K562 (cell line): ENCODE results near the gene EPHB3.
"Not testable (repeated sequence)": the region's sequence is repeated elsewhere in the genome, so short reads cannot be mapped to it uniquely, and the experiment has no call there.

Experiments
- CHAMP1 ChIP-seq: fragments of 450-650 bp; IDR thresholded peaks from 2 replicates; pipeline ENCODE4 v1.6.1; 2016; ENCODE audit warnings: mild to moderate bottlenecking
- CTCF ChIP-seq, 3 experiments: IDR thresholded peaks in 2 of 3; conservative IDR thresholded peaks in 1 of 3; 2 replicates each; pipeline ENCODE4 v1.5.1; 2011 to 2012; ENCODE audit warnings: low read length in 3 of 3, mild to moderate bottlenecking in 3 of 3, control low read depth in 2 of 3, improper control_type of control experiment in 1 of 3, inconsistent platforms in 1 of 3, low read depth in 1 of 3, mixed read lengths in 1 of 3, moderate library complexity in 1 of 3; ENCODE audit not compliant: insufficient read depth in 2 of 3
- CXXC5 ChIP-seq: fragments of 250-450 bp; sonication (Bioruptor Pico); IDR thresholded peaks from 2 replicates; pipeline ENCODE4 v1.8.0; 2022; ENCODE audit warnings: inconsistent platforms, mild to moderate bottlenecking, moderate library complexity
- ELF4 ChIP-seq: fragments of 450-650 bp; formaldehyde crosslinking; IDR thresholded peaks from 2 replicates; pipeline ENCODE4 v1.4.0; 2022; ENCODE audit warnings: missing genetic modification characterization
- FOXM1 ChIP-seq, 2 experiments: fragments of 450-650 bp in 1 of 2; sonication (generic) in 1 of 2; formaldehyde crosslinking in 1 of 2; IDR thresholded peaks; 2 replicates each; pipeline versions ENCODE4 v1.6.1 to v1.9.0; 2017 to 2022; ENCODE audit warnings: low read depth in 2 of 2, mild to moderate bottlenecking in 2 of 2, missing genetic modification reagents in 1 of 2, moderate library complexity in 1 of 2
- GTF2E2 ChIP-seq: fragments of 200-800 bp; sonication (Bioruptor generic); IDR thresholded peaks from 2 replicates; pipeline ENCODE4 v1.6.1; 2016; ENCODE audit warnings: missing genetic modification characterization, missing compliant biosample characterization
- HNRNPK ChIP-seq: fragments of 200-400 bp; formaldehyde crosslinking; IDR thresholded peaks from one replicate; pipeline ENCODE4 v1.6.1; 2018; ENCODE audit warnings: mild to moderate bottlenecking, low read depth, low read length; ENCODE audit not compliant: poor library complexity, severe bottlenecking
- POLR2A ChIP-seq: fragments of 450-650 bp; conservative IDR thresholded peaks from 2 replicates; pipeline ENCODE4 v1.6.1; 2016
- SP1 ChIP-seq: sonication (generic); formaldehyde crosslinking; IDR thresholded peaks from 2 replicates; pipeline ENCODE4 v1.8.1; 2022; ENCODE audit warnings: mild to moderate bottlenecking, missing genetic modification reagents
- TAF1 ChIP-seq: IDR thresholded peaks from 2 replicates; pipeline ENCODE4 v1.6.1; 2011; ENCODE audit warnings: mild to moderate bottlenecking, low read length, moderate library complexity; ENCODE audit not compliant: insufficient read depth, control insufficient read depth, severe bottlenecking; ENCODE audit errors: extremely low read depth
- ZNF274 ChIP-seq: IDR thresholded peaks from 2 replicates; pipeline ENCODE4 v1.6.1; 2011; ENCODE audit warnings: low read depth, mild to moderate bottlenecking, low read length, moderate library complexity, borderline replicate concordance
- ZNF282 ChIP-seq: sonication (generic); formaldehyde crosslinking; IDR thresholded peaks from 2 replicates; pipeline ENCODE4 v1.8.1; 2023; ENCODE audit warnings: missing genetic modification reagents
- ZNF766 ChIP-seq: fragments of 200-800 bp; sonication (Bioruptor generic); conservative IDR thresholded peaks from 2 replicates; pipeline ENCODE4 v1.6.1; 2016; ENCODE audit warnings: missing genetic modification characterization, missing compliant biosample characterization

- TF ChIP-seq SP1 (CRISPR knock-in tag); ZNF274; CTCF (IDR thresholded peaks at IDR 0.05 in 2 of 3, conservative IDR thresholded peaks at IDR 0.05 in 1 of 3; ENCODE audit: insufficient read depth in 2 of 3, low read depth in 1 of 3, low read length in 3 of 3); ELF4 (CRISPR knock-in tag); HNRNPK; CHAMP1; POLR2A; TAF1; ZNF766 (CRISPR knock-in tag); GTF2E2; CXXC5 (CRISPR knock-in tag); ZNF282 (CRISPR knock-in tag); FOXM1 (IDR thresholded peaks at IDR 0.05; ENCODE audit: low read depth); FOXM1 (CRISPR knock-in tag; IDR thresholded peaks at IDR 0.05; ENCODE audit: low read depth): not testable (repeated sequence)
Observed at GRCh38 chr3:184622156-184622555, 60.6 kb downstream of the EPHB3 start.
